Panc1 (cell line): ENCODE results near the gene NCOA3.

ENCODE experiments used
- POLR2AphosphoS5 ChIP-seq: IDR thresholded peaks from 2 replicates; pipeline ENCODE4 v1.6.1; 2012; ENCODE audit warnings: mild to moderate bottlenecking, low read depth, low read length, moderate library complexity
- REST ChIP-seq, 2 experiments: IDR thresholded peaks; 2 replicates each; pipeline ENCODE4 v1.6.1; 2011 to 2012; ENCODE audit warnings: low read depth in 2 of 2, control low read depth in 1 of 2, low read length in 1 of 2, mild to moderate bottlenecking in 1 of 2, moderate library complexity in 1 of 2; ENCODE audit not compliant: insufficient read depth in 1 of 2
- TF ChIP-seq, protein P1 (sequence below): fragments of 450-650 bp; IDR thresholded peaks from 2 replicates; pipeline ENCODE4 v1.5.1; 2017; ENCODE audit warnings: mild to moderate bottlenecking

- TF ChIP-seq, protein P1, sequence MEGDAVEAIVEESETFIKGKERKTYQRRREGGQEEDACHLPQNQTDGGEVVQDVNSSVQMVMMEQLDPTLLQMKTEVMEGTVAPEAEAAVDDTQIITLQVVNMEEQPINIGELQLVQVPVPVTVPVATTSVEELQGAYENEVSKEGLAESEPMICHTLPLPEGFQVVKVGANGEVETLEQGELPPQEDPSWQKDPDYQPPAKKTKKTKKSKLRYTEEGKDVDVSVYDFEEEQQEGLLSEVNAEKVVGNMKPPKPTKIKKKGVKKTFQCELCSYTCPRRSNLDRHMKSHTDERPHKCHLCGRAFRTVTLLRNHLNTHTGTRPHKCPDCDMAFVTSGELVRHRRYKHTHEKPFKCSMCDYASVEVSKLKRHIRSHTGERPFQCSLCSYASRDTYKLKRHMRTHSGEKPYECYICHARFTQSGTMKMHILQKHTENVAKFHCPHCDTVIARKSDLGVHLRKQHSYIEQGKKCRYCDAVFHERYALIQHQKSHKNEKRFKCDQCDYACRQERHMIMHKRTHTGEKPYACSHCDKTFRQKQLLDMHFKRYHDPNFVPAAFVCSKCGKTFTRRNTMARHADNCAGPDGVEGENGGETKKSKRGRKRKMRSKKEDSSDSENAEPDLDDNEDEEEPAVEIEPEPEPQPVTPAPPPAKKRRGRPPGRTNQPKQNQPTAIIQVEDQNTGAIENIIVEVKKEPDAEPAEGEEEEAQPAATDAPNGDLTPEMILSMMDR: no peak
- TF ChIP-seq POLR2AphosphoS5 (no peak), REST (IDR thresholded peaks at IDR 0.05; ENCODE audit: insufficient read depth in 1 of 2, low read depth in 2 of 2, low read length in 1 of 2) (no peak)
Measured at GRCh38 chr20:47676219-47676721, 174.6 kb downstream of the NCOA3 start.
